Peyer's patch (tissue), 4 donors: ENCODE measurements around the gene INSC. TPM values are rescaled to one million over a fixed set of nuclear protein-coding genes. Genes with fewer than 3 reads are reported as not detected.

Source experiments
- DNase-seq, 3 donors: peaks; one replicate each; pipeline ENCODE4 v3.0.0-alpha.2; 2017 to 2019
- H3K27ac ChIP-seq, 4 donors: fragments of 200-600 bp; sonication (generic); one replicate each; pipeline ENCODE4 v1.5.1; 2016 to 2019
- H3K27me3 ChIP-seq, 2 donors: fragments of 200-600 bp; sonication (generic); one replicate each; pipeline ENCODE4 v1.5.1; 2019
- H3K36me3 ChIP-seq, 3 donors: fragments of 200-600 bp; sonication (generic); one replicate each; pipeline ENCODE4 v1.5.1; 2016 to 2019
- H3K4me1 ChIP-seq, 4 donors: fragments of 200-600 bp; sonication (generic); one replicate each; pipeline ENCODE4 v1.5.1; 2016 to 2019
- H3K4me3 ChIP-seq, 4 donors: fragments of 200-600 bp; sonication (generic); 1 replicate in 3 of 4; 2 replicates in 1 of 4; pipeline ENCODE4 v1.5.1; 2016 to 2019; ENCODE audit warnings: mild to moderate bottlenecking in 1 of 4
- H3K9me3 ChIP-seq, 4 donors: fragments of 200-600 bp; sonication (generic); one replicate each; pipeline ENCODE4 v1.5.1; 2016 to 2019; ENCODE audit warnings: mild to moderate bottlenecking in 1 of 4
- CTCF ChIP-seq, 6 experiments: fragments of 450-650 bp in 4 of 6; fragments of 200-600 bp in 2 of 6; sonication (generic) in 1 of 6; IDR thresholded peaks; one replicate each; pipeline ENCODE4 v1.5.1; 2017 to 2019; ENCODE audit warnings: antibody characterized with exemption in 6 of 6, mild to moderate bottlenecking in 3 of 6, moderate library complexity in 1 of 6
- POLR2A ChIP-seq, 2 donors: fragments of 450-650 bp; IDR thresholded peaks; one replicate each; pipeline ENCODE4 v1.5.1; 2017; ENCODE audit warnings: antibody characterized with exemption in 2 of 2, mild to moderate bottlenecking in 2 of 2, moderate library complexity in 2 of 2
- total RNA-seq, 4 donors: library from RNA; depleted of rRNA; stranded (reverse); fragments of >200 nt; gene quantifications; one replicate each; pipeline ENCODE4 v1.1.0, GENCODE V29; 2016

Gene INSC
- total RNA-seq, 4 donors from 2014 or later, result 3.0 to 28.1 (median 6.8) TPM

- Histone ChIP-seq H3K27me3 (no peaks in the 10 kb centered on the region), H3K4me1 (no peaks in the 10 kb centered on the region), H3K36me3 (no peaks in the 10 kb centered on the region), H3K9me3 (no peaks in the 10 kb centered on the region), H3K4me3 (no peak overlapping the region), H3K27ac (no peak overlapping the region)
- peak; percentile 71 to 87 (median 78) for DNase-seq
- TF ChIP-seq POLR2A (IDR thresholded peaks at IDR 0.05) (no peak), CTCF (IDR thresholded peaks at IDR 0.05) (peak; percentile 68 to 93 (median 88))
Measured at GRCh38 chr11:15208378-15209222, 93.9 kb downstream of the INSC start.

DNA sequence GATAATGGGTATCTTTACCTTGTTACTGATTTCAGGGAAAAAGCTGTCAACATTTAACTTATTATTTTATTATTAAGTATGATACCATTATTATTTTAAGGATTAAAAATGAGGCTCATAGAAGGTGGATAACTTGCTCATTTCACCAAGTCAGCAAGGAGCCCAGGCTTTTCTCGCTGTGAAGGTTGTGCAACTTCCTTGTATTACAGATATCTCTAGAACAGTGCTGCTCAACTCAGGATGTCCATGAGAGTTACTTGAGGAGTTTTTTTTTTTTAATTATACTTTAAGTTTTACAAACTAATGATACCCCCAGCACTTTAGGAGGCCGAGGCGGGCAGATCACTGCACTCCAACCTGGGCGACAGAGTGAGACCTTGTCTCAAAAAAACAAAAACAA is 98.2 kb downstream of the INSC start:
- no peaks in the 10 kb centered on the region for H3K9me3 ChIP-seq
- TF ChIP-seq CTCF (IDR thresholded peaks at IDR 0.05), result no peak
- TF ChIP-seq POLR2A (IDR thresholded peaks at IDR 0.05), result no peak
- no peak for DNase-seq
- no peaks in the 10 kb centered on the region for H3K36me3 ChIP-seq
- no peaks in the 10 kb centered on the region for H3K27me3 ChIP-seq
- no peaks in the 10 kb centered on the region for H3K4me1 ChIP-seq
- H3K4me3 ChIP-seq, result no peak overlapping the region
- peak overlapping the region in 2 of 4 donors; percentile 54 to 81 for H3K27ac ChIP-seq

DNA sequence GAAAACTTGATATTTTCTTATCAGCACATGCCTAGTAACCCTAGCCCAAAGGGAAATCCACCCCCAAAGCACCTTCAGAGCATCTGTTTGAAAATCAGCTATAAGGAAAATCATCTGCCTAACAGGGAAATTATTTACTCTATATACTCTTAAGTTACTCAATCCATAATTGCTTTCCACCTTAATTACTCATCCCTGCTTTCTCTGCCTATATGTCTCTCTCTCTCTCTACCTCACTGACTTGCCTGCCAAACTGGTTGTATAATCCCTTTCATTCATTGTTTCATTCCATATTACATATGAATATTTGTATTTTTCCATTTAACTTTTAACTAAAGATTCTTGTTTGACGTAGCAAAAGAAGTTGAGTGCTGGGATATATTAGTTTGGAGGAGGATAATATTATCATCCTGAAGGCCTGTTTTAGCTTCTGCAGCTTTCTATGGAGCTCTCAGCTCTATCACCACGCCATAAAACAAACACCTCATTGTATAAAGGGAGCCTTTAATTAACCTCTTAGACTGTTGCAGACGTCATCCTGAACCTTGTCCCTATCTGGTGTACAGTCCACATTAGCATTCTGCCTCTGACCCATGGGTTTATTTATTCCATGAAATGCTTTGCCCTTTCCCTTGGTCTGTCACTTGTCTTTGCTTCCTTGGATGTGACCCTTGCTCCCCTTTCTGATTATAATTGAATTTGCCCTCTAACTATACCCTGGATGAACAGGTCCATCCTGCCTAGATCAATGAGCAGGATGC is 98.9 kb downstream of the INSC start:
- H3K4me1 ChIP-seq, result no peaks in the 10 kb centered on the region
- H3K27me3 ChIP-seq, result no peaks in the 10 kb centered on the region
- no peaks in the 10 kb centered on the region for H3K36me3 ChIP-seq
- H3K9me3 ChIP-seq, result no peaks in the 10 kb centered on the region
- peak overlapping the region in 3 of 4 donors; percentile 12 to 81 (median 54) for H3K27ac ChIP-seq
- H3K4me3 ChIP-seq, result no peak overlapping the region
- DNase-seq, result peak in 1 of 3 donors; percentile 64
- no peak for TF ChIP-seq POLR2A (IDR thresholded peaks at IDR 0.05)
- no peak for TF ChIP-seq CTCF (IDR thresholded peaks at IDR 0.05)

- Histone ChIP-seq H3K4me1 (no peaks in the 10 kb centered on the region), H3K27me3 (no peaks in the 10 kb centered on the region)
- TF ChIP-seq CTCF (IDR thresholded peaks at IDR 0.05) (no peak), POLR2A (IDR thresholded peaks at IDR 0.05) (no peak)
Measured at GRCh38 chr11:15215005-15215404, 100.3 kb downstream of the INSC start.

DNA sequence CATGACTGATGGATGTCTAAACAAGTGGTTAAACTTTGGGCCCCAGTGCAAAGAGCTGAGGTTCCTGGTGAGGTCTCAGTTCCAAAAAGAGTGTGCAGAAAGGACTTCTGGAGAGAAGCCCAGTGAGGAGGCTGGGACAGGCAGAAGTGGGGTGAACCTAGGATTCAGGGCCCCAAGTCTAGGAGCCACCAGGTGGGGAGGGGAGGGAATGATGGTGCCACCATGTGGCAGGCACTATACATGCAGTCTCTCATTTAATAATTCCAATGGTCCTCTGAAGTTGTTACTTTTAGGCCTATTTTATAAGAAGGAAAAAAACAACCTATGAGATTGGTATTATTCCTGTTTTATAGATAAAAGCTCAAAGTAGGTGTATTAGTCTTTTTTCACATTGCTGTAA is 102.0 kb downstream of the INSC start:
- TF ChIP-seq POLR2A (IDR thresholded peaks at IDR 0.05), result no peak
- TF ChIP-seq CTCF (IDR thresholded peaks at IDR 0.05), result peak in 4 of 6 experiments; percentile 19 to 40 (median 33)
- H3K27me3 ChIP-seq, result no peaks in the 10 kb centered on the region
- H3K36me3 ChIP-seq, result no peaks in the 10 kb centered on the region
- DNase-seq, result no peak
- H3K27ac ChIP-seq, result no peak overlapping the region
- H3K4me3 ChIP-seq, result no peak overlapping the region
- H3K9me3 ChIP-seq, result no peaks in the 10 kb centered on the region
- no peaks in the 10 kb centered on the region for H3K4me1 ChIP-seq

More at GRCh38 chr11:15215005-15215404, 100.3 kb downstream of the INSC start:
- Histone ChIP-seq H3K36me3 (no peaks in the 10 kb centered on the region), H3K27ac (no peak overlapping the region), H3K9me3 (no peaks in the 10 kb centered on the region), H3K4me3 (no peak overlapping the region)
- DNase-seq, result no peak
